Stomach (tissue), 9 donors: ENCODE results near the gene SYTL1. TPM values are rescaled to one million over a fixed set of nuclear protein-coding genes. Genes with fewer than 3 reads are reported as not detected.
"Not testable (repeated sequence)": the region's sequence is repeated elsewhere in the genome, so short reads cannot be mapped to it uniquely, and the experiment has no call there.

Experiments
- DNase-seq, 2 donors: peaks; one replicate each; pipeline versions ENCODE4 v3.0.0 to v3.0.0-alpha.2; 2013 to 2019
- H3K27ac ChIP-seq, 5 donors: fragments of 200-600 bp in 4 of 5; sonication (generic) in 4 of 5; one replicate each; pipeline ENCODE4 v1.5.1; 2013 to 2019; ENCODE audit warnings: mild to moderate bottlenecking in 1 of 5, moderate library complexity in 1 of 5
- H3K27me3 ChIP-seq, 3 donors: fragments of 200-600 bp; sonication (generic); one replicate each; pipeline ENCODE4 v1.5.1; 2017 to 2019; ENCODE audit warnings: mixed run types in 1 of 3
- H3K36me3 ChIP-seq, 4 donors: fragments of 200-600 bp; sonication (generic); 1 replicate in 3 of 4; 2 replicates in 1 of 4; pipeline ENCODE4 v1.5.1; 2016 to 2019
- H3K4me1 ChIP-seq, 4 donors: fragments of 200-600 bp; sonication (generic); one replicate each; pipeline ENCODE4 v1.5.1; 2016 to 2019
- H3K4me3 ChIP-seq, 4 donors: fragments of 200-600 bp; sonication (generic) in 3 of 4; one replicate each; pipeline ENCODE4 v1.5.1; 2016 to 2019; ENCODE audit warnings: mild to moderate bottlenecking in 1 of 4
- H3K9me3 ChIP-seq, 4 donors: fragments of 200-600 bp; sonication (generic); one replicate each; pipeline ENCODE4 v1.5.1; 2016 to 2019
- CTCF ChIP-seq, 7 experiments: fragments of 450-650 bp in 4 of 7; fragments of 200-600 bp in 3 of 7; sonication (generic) in 3 of 7; IDR thresholded peaks; one replicate each; pipeline ENCODE4 v1.5.1; 2016 to 2019; ENCODE audit warnings: antibody characterized with exemption in 7 of 7, control low read depth in 2 of 7, mild to moderate bottlenecking in 1 of 7
- EP300 ChIP-seq: sonication (generic); formaldehyde crosslinking; IDR thresholded peaks from one replicate; pipeline ENCODE4 v1.6.1; 2017; ENCODE audit warnings: antibody characterized with exemption
- POLR2A ChIP-seq, 4 donors: fragments of 450-650 bp; IDR thresholded peaks; one replicate each; pipeline ENCODE4 v1.6.1; 2016; ENCODE audit warnings: antibody characterized with exemption in 4 of 4, control low read depth in 2 of 4, mild to moderate bottlenecking in 1 of 4, moderate library complexity in 1 of 4
- POLR2AphosphoS5 ChIP-seq, 3 donors: sonication (generic); formaldehyde crosslinking; IDR thresholded peaks; one replicate each; pipeline ENCODE4 v1.6.1; 2016; ENCODE audit warnings: antibody characterized with exemption in 3 of 3
- WGBS, 5 donors: extraction: QIAGEN DNeasy Blood & Tissue Kit in 3 of 5; methylation state at CpG; one replicate each; pipeline versions ENCODE4 v1.1.5 to v1.1.7; 2013 to 2018; 5-methylcytosine and 5-hydroxymethylcytosine counted together
- intact Hi-C: fragments of 100-400 bp; cut with DNase I; formaldehyde crosslinking; loops from one replicate; pipeline ENCODE4 v1.15.1; 2023; ENCODE audit warnings: low total_unique reads
- polyA plus RNA-seq, 3 donors: library from polyadenylated mRNA; stranded (reverse); fragments of 200-250 nt; gene quantifications; one replicate each; pipeline ENCODE4 v1.2.3, GENCODE V29; 2013
- total RNA-seq, 5 donors: library from RNA; depleted of rRNA; stranded (reverse); fragments of >200 nt; gene quantifications; one replicate each; pipeline versions ENCODE4 v1.1.0 to v1.2.3, GENCODE V29; 2014 to 2016
- donor health status: healthy with polysubstance abuse.
- donor health status: Bipolar disorder and iron deficiency.
- donor health status: healthy.

SYTL1 gene
- total and polyA plus RNA-seq, 8 donors: 15.6 to 222 (median 58.2) TPM

GRCh38 chr1:27383039-27383605 lies 41.3 kb downstream of the SYTL1 start, which contains the start of gene CD164L2:
TSS of gene CD164L2 (minus strand) at chr1:27383333. CDS start at chr1:27383239, 94 bp downstream.
- H3K9me3 ChIP-seq: no peaks in the 10 kb centered on the region
- H3K27ac ChIP-seq: no peak within 1 kb of the TSS
- WGBS, 5 donors: 9 to 26% (median 14%) methylated on average over 7 to 43 of the region's 43 CpGs
- peak; percentile 82 to 85 for DNase-seq
- H3K4me3 ChIP-seq: peak within 1 kb of the TSS; percentile 14 to 40 (median 28)
- H3K36me3 ChIP-seq: no peaks in the 10 kb centered on the region
- peaks cover 6 to 12% (median 7%) of the 10 kb centered on the region in 4 donors for H3K4me1 ChIP-seq
- no peak for TF ChIP-seq CTCF (IDR thresholded peaks at IDR 0.05)
- no peak for TF ChIP-seq EP300
- no peak for TF ChIP-seq POLR2AphosphoS5 (IDR thresholded peaks at IDR 0.05)
- TF ChIP-seq POLR2A (IDR thresholded peaks at IDR 0.05): no peak
- intact Hi-C loops: no loop called here
- H3K27me3 ChIP-seq: peaks cover 0 to 17% (median 5%) of the 10 kb centered on the region in 3 donors

- 84 to 90% (median 86%) methylated on average over 13 of the region's 13 CpGs for WGBS, 5 donors
- H3K4me1 ChIP-seq: peaks cover 6 to 12% (median 8%) of the 10 kb centered on the region in 4 donors
- H3K27ac ChIP-seq: no peak overlapping the region
- H3K27me3 ChIP-seq: peaks cover 0 to 17% (median 5%) of the 10 kb centered on the region in 3 donors
- no peak for DNase-seq
- H3K36me3 ChIP-seq: no peaks in the 10 kb centered on the region
- intact Hi-C loops: no loop called here
- no peak for TF ChIP-seq POLR2AphosphoS5 (IDR thresholded peaks at IDR 0.05)
- no peak for TF ChIP-seq CTCF (IDR thresholded peaks at IDR 0.05)
- no peak for TF ChIP-seq EP300
- TF ChIP-seq POLR2A (IDR thresholded peaks at IDR 0.05): no peak
- no peaks in the 10 kb centered on the region for H3K9me3 ChIP-seq
- H3K4me3 ChIP-seq: no peak overlapping the region
Observed at GRCh38 chr1:27383661-27384060, 41.8 kb downstream of the SYTL1 start.

GRCh38 chr1:27384797-27385196 lies 43.0 kb downstream of the SYTL1 start:
- H3K36me3 ChIP-seq, intact Hi-C loops, H3K4me3 ChIP-seq, H3K27ac ChIP-seq, DNase-seq, H3K9me3 ChIP-seq: not testable (repeated sequence)
- Histone ChIP-seq H3K4me1 (peaks cover 6 to 12% (median 9%) of the 10 kb centered on the region in 4 donors), H3K27me3 (peaks cover 0 to 17% (median 5%) of the 10 kb centered on the region in 3 donors)
- WGBS, 5 donors: 82 to 98% (median 93%) methylated on average over 3 of the region's 3 CpGs

GRCh38 chr1:27388337-27389005 lies 46.6 kb downstream of the SYTL1 start:
- intact Hi-C loops: no loop called here
- Histone ChIP-seq H3K27me3 (peaks cover 0 to 8% (median 0%) of the 10 kb centered on the region in 3 donors), H3K36me3 (no peaks in the 10 kb centered on the region), H3K4me3 (no peak overlapping the region), H3K9me3 (no peaks in the 10 kb centered on the region), H3K4me1 (peaks cover 17 to 26% (median 20%) of the 10 kb centered on the region in 4 donors), H3K27ac (peak overlapping the region in 1 of 5 donors; percentile 45)
- WGBS, 5 donors: 39 to 43% (median 41%) methylated on average over 5 of the region's 5 CpGs
- peak in 1 of 3 donors; percentile 40 for TF ChIP-seq POLR2AphosphoS5 (IDR thresholded peaks at IDR 0.05)
- no peak for TF ChIP-seq EP300
- TF ChIP-seq CTCF (IDR thresholded peaks at IDR 0.05): peak in 6 of 7 experiments; percentile 61 to 97 (median 90)
- TF ChIP-seq POLR2A (IDR thresholded peaks at IDR 0.05): no peak
- DNase-seq: peak; percentile 83 to 86
